Measurements from ENCODE around the gene MLPH.

The MLPH gene

GRCh38 chr2:237549643-237550415 is 62.8 kb downstream of the MLPH start:
- no peak for TF ChIP-seq POLR2A (IDR thresholded peaks at IDR 0.05; ENCODE audit: low read depth, low read length)
- no peak for DNase-seq (ENCODE audit: insufficient read length, low spot score)
- FAIRE-seq: no peak

GRCh38 chr2:237551071-237551574 is 64.1 kb downstream of the MLPH start:
- no peak for TF ChIP-seq POLR2A (IDR thresholded peaks at IDR 0.05; ENCODE audit: low read depth, low read length)
- FAIRE-seq: no peak
- DNase-seq (ENCODE audit: insufficient read length, low spot score): no peak

GRCh38 chr2:237552908-237553307 is 65.9 kb downstream of the MLPH start:
- DNase-seq (ENCODE audit: insufficient read length, low spot score): no peak
- TF ChIP-seq POLR2A (IDR thresholded peaks at IDR 0.05; ENCODE audit: low read depth, low read length): no peak
- FAIRE-seq: no peak

GRCh38 chr2:237553948-237554347 is 66.9 kb downstream of the MLPH start:
- DNase-seq (ENCODE audit: insufficient read length, low spot score): no peak
- TF ChIP-seq POLR2A (IDR thresholded peaks at IDR 0.05; ENCODE audit: low read depth, low read length): no peak
- FAIRE-seq: no peak

GRCh38 chr2:237555560-237555959 is 68.5 kb downstream of the MLPH start:
- FAIRE-seq (no peak), DNase-seq (ENCODE audit: insufficient read length, low spot score) (no peak)
- no peak for TF ChIP-seq POLR2A (IDR thresholded peaks at IDR 0.05; ENCODE audit: low read depth, low read length)

GRCh38 chr2:237556773-237557632 is 70.0 kb downstream of the MLPH start:
- no peak for FAIRE-seq

GRCh38 chr2:237557633-237558015 is 70.6 kb downstream of the MLPH start:
- DNase-seq (ENCODE audit: insufficient read length, low spot score) (no peak), FAIRE-seq (no peak)
- TF ChIP-seq POLR2A (IDR thresholded peaks at IDR 0.05; ENCODE audit: low read depth, low read length): no peak

More at GRCh38 chr2:237556773-237557632, 70.0 kb downstream of the MLPH start:
- TF ChIP-seq POLR2A (IDR thresholded peaks at IDR 0.05; ENCODE audit: low read depth, low read length): no peak
- DNase-seq (ENCODE audit: insufficient read length, low spot score): no peak

- FAIRE-seq (no peak), DNase-seq (ENCODE audit: insufficient read length, low spot score) (no peak)
- TF ChIP-seq POLR2A (IDR thresholded peaks at IDR 0.05; ENCODE audit: low read depth, low read length): no peak
These were observed 72.0 kb downstream of the MLPH start for GRCh38 chr2:237558961-237559641.

GRCh38 chr2:237561221-237561620 is 74.2 kb downstream of the MLPH start:
- no peak for FAIRE-seq
- no peak for DNase-seq (ENCODE audit: insufficient read length, low spot score)
- TF ChIP-seq POLR2A (IDR thresholded peaks at IDR 0.05; ENCODE audit: low read depth, low read length): no peak

GRCh38 chr2:237563816-237564215 is 76.8 kb downstream of the MLPH start:
- DNase-seq (ENCODE audit: insufficient read length, low spot score) (no peak), FAIRE-seq (no peak)
- TF ChIP-seq POLR2A (IDR thresholded peaks at IDR 0.05; ENCODE audit: low read depth, low read length): no peak

GRCh38 chr2:237564526-237565131 is 77.6 kb downstream of the MLPH start:
- TF ChIP-seq POLR2A (IDR thresholded peaks at IDR 0.05; ENCODE audit: low read depth, low read length): no peak
- DNase-seq (ENCODE audit: insufficient read length, low spot score) (no peak), FAIRE-seq (no peak)

- no peak for TF ChIP-seq POLR2A (IDR thresholded peaks at IDR 0.05; ENCODE audit: low read depth, low read length)
- DNase-seq (ENCODE audit: insufficient read length, low spot score) (no peak), FAIRE-seq (no peak)
These were observed 78.9 kb downstream of the MLPH start for GRCh38 chr2:237565974-237566373.

- FAIRE-seq (no peak), DNase-seq (ENCODE audit: insufficient read length, low spot score) (no peak)
- TF ChIP-seq POLR2A (IDR thresholded peaks at IDR 0.05; ENCODE audit: low read depth, low read length): no peak
These were observed 79.6 kb downstream of the MLPH start, which contains the start of gene PRLH for GRCh38 chr2:237566401-237567235. Gene PRLH (plus strand): TSS chr2:237566574. CDS start chr2:237566574, 0 bp downstream.
